Jurkat, Clone E6-1 (cell line): Measurements from ENCODE around the gene CDPF1. TPM values are rescaled to one million over a fixed set of nuclear protein-coding genes. Genes with fewer than 3 reads are reported as not detected.
A peak's percentile ranks its signal among the peaks of the same experiment; 100 is the strongest.

Experiments used
- DNase-seq: peaks from one replicate; pipeline ENCODE4 v3.0.0-alpha.2; 2011; ENCODE audit warnings: low read depth, low spot score
- H3K4me3 ChIP-seq: 2 replicates; pipeline ENCODE4 v1.5.1; 2011; ENCODE audit warnings: mild to moderate bottlenecking, low read length, control low read depth, moderate library complexity
- polyA plus RNA-seq: library from polyadenylated mRNA; unstranded; fragments of >200 nt; gene quantifications from one replicate; pipeline ENCODE4 v1.2.1, GENCODE V29; 2012; ENCODE audit warnings: missing spikeins; ENCODE audit not compliant: insufficient read length, insufficient read depth

CDPF1 gene, protein sequence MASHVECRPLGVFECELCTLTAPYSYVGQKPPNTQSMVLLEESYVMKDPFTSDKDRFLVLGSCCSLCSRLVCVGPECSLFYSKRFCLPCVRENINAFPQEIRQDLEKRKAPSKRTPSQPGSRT
- 23.8 TPM for polyA plus RNA-seq

DNA sequence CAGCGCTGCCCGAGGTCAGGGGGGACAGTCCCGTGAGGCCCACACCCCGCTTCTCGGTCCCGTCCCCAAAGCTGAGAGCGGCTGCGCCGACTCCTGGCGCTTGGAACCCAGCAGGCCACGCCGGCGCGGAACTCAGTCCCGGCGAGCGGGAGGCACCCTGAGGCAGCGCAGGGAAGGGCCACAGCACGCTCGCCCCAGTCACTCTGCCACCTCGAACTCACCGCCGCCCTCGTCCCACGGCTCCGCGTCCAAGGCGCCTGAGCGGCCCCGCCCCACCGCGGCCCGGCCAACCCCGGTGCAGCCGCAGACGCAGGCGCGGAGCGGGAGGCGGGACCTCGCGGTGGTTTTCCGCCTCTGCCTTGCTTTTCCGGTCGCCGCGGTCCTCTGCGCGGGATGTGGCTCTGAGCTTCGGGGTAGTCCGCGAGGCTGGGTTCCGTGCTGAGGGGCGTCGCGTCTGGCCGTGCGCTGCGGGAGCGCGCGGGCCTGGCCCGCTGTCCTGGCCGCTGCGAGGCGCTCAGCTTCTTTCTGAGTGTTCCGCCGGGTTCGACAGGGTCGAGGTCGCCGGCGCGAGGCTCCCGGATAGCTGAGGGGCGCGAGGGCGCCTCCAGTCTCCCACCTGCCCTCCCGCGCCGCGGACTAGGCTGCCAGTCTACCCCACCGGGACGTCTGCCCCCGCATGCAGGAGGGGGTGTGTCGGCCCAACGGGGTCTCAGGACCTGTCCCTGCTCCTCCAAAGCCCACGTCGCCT is at the start of gene CDPF1:
Gene CDPF1, minus strand, starts transcription at position 259 of the 748 bp plus-strand sequence. CDS start 2,009 bp downstream, outside the sequence.
- peak; percentile 89 for DNase-seq
- peak within 1 kb of the TSS; percentile 78 for H3K4me3 ChIP-seq

DNA sequence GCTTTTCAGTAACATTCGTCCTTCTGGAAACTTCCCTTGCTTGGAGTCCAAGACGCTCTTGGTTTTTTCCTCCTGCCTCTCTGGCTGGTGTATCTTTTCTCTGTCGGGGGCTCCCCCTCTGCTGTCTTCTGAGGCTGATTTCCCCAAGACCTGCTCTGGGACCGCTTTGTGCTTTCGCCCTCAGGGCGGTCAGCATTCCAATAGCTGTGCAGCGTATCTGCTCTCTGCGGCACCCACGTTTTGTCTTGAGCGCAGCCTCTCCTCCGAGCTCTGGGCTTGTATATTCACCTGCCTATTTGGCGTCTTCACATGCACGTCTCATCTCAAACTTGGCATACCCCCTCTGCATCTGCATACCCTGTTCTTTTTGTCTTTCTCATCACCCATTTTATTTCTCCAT is 49.0 kb upstream of the CDPF1 start:
- no peak overlapping the region for H3K4me3 ChIP-seq
- DNase-seq, result no peak

DNA sequence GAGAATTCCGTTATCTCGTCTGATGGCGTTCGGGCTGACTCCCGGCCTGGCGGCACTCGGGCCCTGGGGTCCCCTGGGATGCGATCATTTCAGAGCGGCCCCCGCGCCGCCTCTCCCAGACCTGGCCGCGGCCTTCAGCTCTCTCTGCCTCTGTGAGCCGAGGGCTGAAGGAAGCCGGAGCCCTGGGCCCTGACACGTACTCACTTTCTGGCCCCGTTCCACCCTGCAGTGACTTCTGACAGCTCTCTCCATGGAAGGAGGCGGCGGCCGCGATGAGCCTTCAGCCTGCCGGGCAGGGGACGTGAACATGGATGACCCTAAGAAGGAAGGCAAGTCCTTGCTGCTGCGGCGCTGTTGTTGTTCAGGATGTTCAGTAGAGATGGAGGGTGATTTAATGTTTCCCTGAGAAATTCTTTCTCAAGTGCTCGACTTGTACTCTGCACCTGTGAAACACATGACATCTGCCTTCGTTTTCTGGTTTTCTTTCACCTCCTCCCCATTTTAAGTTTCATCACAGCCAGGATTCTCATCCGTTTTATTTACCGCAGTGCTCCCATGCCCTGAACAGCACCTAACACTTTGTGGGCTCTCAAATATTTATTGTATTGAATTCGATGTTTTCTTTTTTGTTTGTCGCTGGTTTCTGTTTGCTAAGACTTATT is 47.2 kb upstream of the CDPF1 start:
- peak overlapping the region; percentile 93 for H3K4me3 ChIP-seq
- no peak for DNase-seq

DNA sequence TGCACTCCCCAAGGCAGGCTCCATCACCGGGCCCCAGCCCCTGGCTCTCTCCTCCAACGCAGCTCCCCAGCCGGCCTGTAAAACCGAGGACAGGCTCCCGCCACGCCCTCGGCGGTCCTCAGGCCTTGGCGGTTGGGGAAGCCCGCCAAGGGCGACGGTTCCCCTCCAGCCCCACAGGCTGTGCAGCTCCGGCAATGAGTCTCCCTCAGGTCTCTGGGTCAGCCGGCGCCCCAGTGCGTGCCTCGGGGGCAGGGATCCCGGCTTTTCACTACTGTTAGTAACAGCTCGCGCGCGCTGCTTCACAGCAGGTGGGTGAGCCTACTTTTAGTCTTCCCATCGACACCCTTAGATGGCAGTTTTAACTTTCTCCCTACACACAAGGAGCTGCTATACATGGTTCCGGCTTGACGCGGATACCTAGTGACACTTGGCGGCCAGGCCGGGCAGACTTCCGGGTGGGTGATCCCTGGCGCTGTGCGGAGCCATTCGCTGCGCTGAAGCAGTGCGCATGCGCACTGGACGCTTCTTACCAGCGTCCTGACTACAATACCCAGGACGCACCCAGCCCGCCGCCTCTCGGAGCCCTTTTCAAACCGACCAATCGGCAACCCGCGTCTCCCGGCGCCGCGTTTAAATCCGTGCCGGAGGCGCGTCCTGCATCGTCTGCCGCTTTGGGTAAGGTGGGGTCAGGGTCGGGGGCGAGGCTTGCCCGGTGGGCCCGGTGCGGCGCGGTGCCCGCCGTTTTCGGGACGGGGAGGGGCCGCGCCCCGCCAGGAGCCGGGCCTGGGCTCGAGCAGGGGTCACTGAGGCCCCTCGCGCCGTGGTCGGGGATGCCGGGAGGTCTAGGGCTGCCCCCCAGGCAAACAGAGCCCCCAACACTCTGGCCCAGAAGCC is 46.4 kb upstream of the CDPF1 start, which contains the start of gene GTSE1:
Gene GTSE1, plus strand, starts transcription at position 614 of the 894 bp plus-strand sequence. CDS start 531 bp downstream, outside the sequence.
- H3K4me3 ChIP-seq, result peak within 1 kb of the TSS; percentile 93
- DNase-seq, result peak; percentile 98

DNA sequence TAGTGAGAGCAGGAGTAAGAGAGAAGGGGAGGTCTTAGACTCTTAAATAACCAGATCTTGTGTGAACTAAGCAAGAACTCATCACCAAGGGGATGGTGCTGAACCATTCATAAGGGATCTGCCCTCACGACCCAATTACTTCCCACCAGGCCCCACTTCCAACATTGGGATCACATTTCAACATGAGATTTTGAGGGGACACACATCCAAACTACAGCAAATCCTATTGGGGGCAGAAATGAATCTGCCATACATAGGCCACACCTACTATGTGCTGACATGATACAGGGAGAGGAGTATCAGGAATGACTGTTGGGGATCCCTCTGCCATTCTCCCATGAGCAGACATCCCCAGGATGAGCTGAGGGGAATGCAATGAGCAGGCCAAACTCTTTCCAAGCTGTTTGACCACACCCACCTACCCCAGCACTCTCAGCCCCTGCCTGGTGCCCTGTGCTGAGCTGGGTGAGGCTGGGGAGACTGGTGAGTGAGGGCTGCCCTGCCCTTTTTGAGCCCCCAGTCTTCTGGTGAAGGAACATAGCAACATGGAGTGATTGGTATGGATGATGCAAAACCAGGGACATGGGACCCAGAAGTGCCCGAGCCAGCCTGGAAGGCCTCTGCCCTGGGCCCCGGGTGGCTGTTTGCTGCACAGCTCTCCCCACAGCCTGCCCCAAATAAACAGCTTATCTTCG is 45.3 kb upstream of the CDPF1 start:
- no peak for DNase-seq
- H3K4me3 ChIP-seq, result peak overlapping the region; percentile 93

DNA sequence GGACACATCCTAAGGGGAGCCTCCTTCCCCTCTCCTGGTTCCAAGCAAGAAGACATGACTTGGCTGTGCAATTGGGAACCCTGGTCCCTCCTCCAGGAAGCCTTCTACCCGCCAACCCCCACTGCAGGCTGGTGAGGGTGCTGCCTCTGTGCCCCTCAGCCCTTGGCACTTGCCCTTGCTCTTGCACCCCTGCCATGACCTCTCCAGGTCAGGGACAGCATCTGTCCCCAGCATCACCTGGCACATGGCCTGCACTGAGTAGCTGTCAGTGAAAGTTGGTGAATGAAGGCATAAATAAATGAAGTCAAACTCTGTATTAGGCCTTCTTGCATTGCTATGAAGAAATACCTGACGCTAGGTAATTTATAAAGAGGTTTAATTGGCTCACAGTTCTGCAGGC is 44.7 kb upstream of the CDPF1 start:
- no peak overlapping the region for H3K4me3 ChIP-seq
- DNase-seq, result no peak

DNA sequence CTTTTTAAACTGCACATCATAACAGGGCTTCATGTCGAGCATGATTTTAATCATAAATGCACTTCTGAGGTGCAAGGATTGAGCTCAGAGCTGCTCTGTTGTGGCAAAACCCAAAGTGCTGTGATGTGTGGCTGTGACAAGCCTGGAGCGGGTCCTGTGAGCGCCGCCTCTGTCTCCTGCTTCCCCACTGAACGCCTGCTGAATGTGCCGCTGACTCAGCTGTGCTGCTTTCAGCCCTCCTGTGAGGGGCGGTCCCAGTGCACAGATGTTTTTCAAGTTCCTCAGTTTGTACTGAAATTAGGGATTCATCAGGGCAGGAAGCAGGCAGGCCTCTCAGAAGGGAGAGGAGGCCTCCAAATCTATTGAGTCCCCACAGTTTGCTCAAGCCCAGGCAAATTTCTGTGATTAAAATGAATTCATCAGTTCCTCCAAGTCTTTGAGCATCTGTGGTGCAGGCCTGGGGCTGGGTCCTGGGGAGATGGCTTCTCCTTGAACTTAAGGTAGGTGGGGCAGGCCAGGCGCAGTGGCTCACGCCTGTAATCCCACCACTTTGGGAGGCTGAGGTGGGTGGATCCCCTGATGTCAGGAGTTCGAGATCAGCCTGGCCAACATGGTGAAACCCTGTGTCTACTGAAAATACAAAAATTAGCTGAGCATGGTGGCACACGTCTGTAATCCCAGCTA is 43.6 kb upstream of the CDPF1 start:
- DNase-seq, result peak; percentile 79
- no peak overlapping the region for H3K4me3 ChIP-seq

DNA sequence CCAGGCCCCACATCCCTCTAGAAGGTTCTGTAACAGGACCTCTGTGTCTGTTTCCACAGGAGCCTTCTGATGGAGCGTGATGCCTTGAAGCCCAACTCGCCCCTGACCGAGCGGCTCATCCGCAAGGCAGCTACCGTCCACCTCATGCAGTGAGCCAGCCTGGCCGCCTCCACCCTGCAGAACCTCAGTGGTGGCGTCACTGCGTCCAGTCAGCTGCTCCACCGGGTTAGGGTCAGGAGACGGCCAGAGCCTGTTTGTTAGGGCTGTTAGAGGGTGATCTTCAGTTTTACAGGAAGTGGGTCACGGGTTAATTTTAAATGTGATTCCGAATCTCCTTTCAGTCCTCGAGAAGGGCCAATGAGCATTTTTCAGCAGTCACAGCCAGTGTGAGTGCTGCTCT is 42.6 kb upstream of the CDPF1 start:
- DNase-seq, result no peak
- no peak overlapping the region for H3K4me3 ChIP-seq

DNA sequence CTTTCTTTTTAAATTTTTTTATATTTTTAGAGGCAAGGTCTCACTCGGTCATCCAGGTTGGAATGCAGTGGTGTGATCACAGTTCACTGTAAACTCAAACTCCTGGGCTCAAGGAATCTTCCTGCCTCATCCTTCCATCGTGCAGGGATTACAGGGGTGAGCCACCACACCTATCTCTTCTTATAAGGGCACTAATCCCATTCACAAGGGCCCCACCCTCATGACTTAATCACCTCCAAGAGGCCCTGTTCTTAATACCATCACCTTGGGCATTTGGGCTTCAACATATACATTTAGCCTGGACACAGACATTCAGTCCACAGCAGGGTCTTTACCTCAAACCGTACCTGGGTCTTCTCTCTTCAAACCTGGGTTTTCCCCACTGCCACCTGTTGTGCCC is 42.1 kb upstream of the CDPF1 start:
- no peak overlapping the region for H3K4me3 ChIP-seq
- DNase-seq, result no peak

DNA sequence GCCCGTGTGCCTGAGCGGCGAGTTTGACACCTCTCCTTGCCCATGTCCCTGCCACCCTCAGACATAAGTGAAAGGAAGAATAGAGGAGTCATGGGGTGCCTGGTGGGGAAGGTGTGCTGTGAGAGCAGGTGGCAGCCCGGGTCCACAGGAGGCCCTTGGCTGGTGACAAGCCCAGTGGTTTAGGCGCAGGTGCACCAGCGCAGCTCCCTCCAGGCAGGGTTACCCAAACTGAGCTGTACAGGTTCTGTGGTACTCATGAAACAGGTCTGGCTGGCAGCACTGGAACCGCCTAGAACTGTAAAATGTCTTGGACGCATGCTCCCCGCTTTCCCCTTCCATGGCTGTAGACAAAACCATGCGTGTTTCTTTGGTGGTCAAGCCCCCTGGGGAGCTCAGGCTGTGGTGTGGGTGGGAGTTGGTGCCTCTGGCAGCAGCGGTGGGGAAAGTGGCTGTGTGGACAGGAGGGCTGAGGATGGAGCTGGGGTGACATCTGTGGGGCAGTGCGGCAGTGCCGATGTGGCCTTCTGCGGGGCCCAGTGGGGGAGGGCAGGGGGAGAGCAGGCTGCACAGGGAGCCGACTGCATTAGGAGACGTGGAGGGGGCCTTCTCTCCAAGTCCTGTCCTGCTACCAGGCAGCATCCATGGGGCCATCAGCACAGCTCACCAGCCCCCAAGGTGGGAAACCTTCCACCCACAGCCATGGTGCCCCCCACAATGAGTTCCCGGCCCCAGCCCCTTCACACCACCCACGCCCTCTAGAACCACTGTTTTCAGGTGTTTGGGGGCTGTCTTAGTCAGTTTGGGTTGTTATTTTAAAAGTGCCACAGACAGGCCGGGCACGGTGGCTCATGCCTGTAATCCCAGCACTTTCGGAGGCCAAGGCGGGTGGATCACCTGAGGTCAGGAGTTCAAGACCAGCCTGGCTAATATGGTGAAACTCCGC is 41.0 kb upstream of the CDPF1 start:
- H3K4me3 ChIP-seq, result no peak overlapping the region
- DNase-seq, result no peak

DNA sequence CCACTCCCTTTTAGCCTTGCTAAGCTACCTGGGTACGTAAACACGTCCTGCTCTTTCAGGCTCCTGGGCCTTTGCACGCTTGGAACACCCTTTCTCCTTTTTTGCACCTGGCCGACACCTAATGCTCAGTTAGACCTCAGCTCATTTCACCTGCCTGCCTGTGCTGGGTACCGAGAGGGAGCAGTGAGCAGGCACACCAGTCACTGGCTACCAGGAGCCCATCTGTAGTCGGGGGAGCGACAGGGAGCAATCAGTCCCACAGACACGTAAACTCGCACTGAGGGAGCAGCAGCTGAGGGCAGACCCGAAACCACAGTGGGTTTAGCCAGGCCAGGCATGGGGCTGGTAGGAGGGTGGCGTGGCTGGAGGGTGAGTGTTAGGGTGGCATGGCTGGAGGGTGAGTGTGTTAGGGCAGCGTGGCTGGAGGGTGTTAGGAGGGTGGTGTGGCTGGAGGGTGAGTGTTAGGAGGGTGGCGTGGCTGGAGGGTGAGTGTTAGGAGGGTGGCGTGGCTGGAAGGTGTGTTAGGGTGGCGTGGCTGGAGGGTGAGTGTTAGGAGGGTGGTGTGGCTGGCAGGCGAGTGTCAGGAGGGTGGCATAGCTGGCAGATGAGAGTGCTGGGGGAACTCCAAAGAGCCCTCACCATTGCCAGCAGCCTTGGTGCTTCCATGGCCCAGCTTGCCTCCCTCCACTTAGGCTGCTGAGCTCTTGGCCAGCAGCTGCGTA is 40.2 kb upstream of the CDPF1 start:
- no peak overlapping the region for H3K4me3 ChIP-seq
- no peak for DNase-seq

DNA sequence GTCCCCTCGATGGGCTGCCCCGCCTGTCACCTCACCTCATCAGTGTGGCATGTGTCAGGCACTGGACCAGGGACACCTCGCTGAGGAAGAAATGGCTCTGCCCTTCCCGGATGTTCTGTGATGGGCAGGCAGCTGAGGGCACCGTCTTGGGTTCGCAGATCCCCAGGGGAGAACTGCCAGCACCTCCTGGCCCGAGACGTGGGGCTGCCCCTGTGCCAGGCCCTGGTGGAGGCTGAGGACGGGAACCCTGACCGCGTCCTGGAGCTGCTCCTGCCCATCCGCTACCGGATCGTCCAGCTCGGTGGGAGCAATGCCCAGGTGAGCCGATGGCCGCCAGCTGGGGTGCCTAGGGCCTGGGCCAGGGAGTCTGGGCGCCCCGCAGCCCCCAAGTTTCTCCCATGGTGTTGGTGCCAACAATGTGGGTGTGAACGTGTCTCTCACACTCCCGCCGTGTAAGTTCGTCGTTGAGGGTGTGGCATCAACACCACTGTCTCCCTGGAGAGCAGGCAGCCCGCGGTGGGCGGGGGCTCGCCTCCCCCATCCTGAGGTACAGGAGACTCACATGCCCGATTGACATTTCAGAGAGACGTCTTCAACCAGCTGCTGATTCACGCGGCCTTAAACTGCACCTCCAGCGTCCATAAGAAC is 39.3 kb upstream of the CDPF1 start:
- no peak for DNase-seq
- no peak overlapping the region for H3K4me3 ChIP-seq

DNA sequence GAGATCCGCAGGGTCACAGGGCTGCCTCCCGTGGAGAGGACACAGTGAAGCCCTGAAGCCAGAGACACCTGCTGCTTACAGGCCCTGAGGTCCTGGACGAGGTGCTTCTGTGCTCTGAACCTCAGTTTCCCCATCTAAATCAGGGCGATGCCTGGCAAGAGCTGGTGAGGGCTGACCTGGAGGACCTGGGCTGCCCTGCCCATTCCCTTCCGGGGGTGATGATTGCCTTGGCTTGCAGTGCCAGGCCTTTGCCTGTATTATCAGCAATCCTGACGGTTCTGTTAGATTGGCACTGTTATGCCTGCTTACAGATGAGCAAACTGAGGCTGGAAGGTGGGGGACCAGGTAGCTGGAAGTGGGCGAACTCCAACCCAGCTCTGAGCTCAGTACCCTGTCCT is 38.8 kb upstream of the CDPF1 start:
- no peak overlapping the region for H3K4me3 ChIP-seq
- DNase-seq, result no peak

DNA sequence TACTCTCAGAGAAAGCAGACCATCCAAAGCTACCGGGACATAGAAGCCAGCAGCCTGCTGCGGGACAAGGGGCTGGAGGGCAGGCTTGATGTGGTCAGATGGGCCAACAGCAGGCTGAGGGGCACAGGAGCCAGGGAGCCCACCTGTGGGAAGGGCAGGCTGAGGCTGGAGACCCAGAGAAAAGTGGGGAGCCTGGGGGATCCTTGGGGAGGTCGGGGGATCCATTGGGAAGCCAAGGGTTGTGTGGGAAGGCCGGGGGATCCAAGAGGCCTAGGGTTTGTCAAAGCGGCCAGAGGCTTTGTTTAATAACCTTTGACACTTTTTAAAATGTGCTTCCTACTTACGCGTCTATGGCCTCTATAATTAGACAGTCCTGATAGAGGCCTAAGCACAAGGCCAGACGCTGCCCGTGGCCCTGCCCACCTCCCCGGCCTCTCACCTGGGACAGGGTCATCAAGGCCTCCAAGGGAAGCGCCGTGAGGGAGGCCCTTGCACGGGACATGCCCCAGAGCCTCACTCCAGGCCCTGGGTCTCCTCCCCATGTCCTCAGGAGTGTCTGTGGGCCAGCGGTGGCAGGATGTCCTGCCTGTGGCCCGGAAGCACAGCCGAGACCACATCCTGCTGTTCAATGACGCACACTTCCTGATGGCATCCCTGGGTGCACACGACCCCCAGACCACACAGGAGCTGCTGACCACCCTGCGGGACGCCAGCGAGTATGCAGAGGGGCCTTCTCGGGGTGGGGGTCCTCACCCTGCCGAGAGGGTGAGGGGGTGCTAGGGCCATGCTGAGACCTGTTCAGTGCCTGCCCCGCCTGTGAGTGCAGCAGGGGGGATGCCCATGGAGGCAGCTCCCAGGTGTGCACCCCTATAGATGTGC is 38.0 kb upstream of the CDPF1 start:
- no peak overlapping the region for H3K4me3 ChIP-seq
- no peak for DNase-seq
